ENCODE measurements around the gene RGS3.

DNA sequence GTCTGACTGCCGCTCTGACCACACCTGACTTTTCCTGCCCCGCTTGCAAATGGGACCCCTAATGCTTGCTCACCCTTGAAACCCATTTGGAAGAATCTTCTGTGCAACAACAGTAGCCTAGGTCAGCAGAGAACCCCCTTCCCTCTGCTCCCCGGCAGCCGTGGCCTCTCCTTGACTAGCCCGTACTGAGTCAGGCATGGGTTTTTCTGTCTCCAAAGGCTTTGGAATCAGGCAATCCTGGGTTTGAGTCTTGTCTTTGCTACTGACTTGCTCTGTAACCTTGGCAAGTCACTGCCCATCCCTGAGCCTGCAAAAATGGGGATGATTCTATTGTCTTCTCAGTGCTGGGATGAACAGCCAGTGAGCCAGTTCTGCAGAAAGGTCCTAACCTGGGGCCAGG lies 135.4 kb downstream of the RGS3 start:
- TF ChIP-seq, protein P1, sequence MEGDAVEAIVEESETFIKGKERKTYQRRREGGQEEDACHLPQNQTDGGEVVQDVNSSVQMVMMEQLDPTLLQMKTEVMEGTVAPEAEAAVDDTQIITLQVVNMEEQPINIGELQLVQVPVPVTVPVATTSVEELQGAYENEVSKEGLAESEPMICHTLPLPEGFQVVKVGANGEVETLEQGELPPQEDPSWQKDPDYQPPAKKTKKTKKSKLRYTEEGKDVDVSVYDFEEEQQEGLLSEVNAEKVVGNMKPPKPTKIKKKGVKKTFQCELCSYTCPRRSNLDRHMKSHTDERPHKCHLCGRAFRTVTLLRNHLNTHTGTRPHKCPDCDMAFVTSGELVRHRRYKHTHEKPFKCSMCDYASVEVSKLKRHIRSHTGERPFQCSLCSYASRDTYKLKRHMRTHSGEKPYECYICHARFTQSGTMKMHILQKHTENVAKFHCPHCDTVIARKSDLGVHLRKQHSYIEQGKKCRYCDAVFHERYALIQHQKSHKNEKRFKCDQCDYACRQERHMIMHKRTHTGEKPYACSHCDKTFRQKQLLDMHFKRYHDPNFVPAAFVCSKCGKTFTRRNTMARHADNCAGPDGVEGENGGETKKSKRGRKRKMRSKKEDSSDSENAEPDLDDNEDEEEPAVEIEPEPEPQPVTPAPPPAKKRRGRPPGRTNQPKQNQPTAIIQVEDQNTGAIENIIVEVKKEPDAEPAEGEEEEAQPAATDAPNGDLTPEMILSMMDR (conservative IDR thresholded peaks at IDR 0.05), result no peak
- no peak for TF ChIP-seq ZFX (IDR thresholded peaks at IDR 0.05)
